Stimulated activated CD4-positive, alpha-beta T cell treated with anti-CD3 and anti-CD28 coated beads, Interleukin-4, amount 100 ng/mL, for 24 hours (primary cell): ENCODE results near the gene EGFR.
"Not testable (repeated sequence)": the region's sequence is repeated elsewhere in the genome, so short reads cannot be mapped to it uniquely, and the experiment has no call there.

Experiments
- DNase-seq: peaks from one replicate; pipeline ENCODE4 v3.0.0-alpha.2; 2020

The EGFR gene

GRCh38 chr7:55155351-55156117, 136.7 kb downstream of the EGFR start:
- DNase-seq = no peak

GRCh38 chr7:55156919-55157763, 138.3 kb downstream of the EGFR start:
- DNase-seq = no peak

- no peak for DNase-seq
Observed at GRCh38 chr7:55157764-55158105, 138.9 kb downstream of the EGFR start.

GRCh38 chr7:55158541-55159382, 139.9 kb downstream of the EGFR start:
- no peak for DNase-seq

- DNase-seq = no peak
Observed at GRCh38 chr7:55160539-55160938, 141.7 kb downstream of the EGFR start.

GRCh38 chr7:55161154-55161687, 142.4 kb downstream of the EGFR start:
- DNase-seq = no peak

- no peak for DNase-seq
Observed at GRCh38 chr7:55162476-55162875, 143.7 kb downstream of the EGFR start.

- DNase-seq = no peak
Observed at GRCh38 chr7:55163733-55164132, 144.9 kb downstream of the EGFR start.

- no peak for DNase-seq
Observed at GRCh38 chr7:55164527-55164926, 145.7 kb downstream of the EGFR start.

GRCh38 chr7:55165176-55165861, 146.5 kb downstream of the EGFR start:
- no peak for DNase-seq

- DNase-seq = not testable (repeated sequence)
Observed at GRCh38 chr7:55167296-55167695, 148.5 kb downstream of the EGFR start.

GRCh38 chr7:55170335-55171069, 151.7 kb downstream of the EGFR start:
- no peak for DNase-seq

- DNase-seq = no peak
Observed at GRCh38 chr7:55171157-55171556, 152.3 kb downstream of the EGFR start.

GRCh38 chr7:55172161-55172560, 153.3 kb downstream of the EGFR start:
- no peak for DNase-seq

- no peak for DNase-seq
Observed at GRCh38 chr7:55172881-55173609, 154.2 kb downstream of the EGFR start.

GRCh38 chr7:55173671-55174070, 154.9 kb downstream of the EGFR start:
- DNase-seq = no peak

- DNase-seq = no peak
Observed at GRCh38 chr7:55174456-55174855, 155.6 kb downstream of the EGFR start.

GRCh38 chr7:55174856-55175255, 156.0 kb downstream of the EGFR start:
- DNase-seq = no peak

- no peak for DNase-seq
Observed at GRCh38 chr7:55177068-55177530, 158.3 kb downstream of the EGFR start.

GRCh38 chr7:55177589-55178261, 158.9 kb downstream of the EGFR start:
- DNase-seq = no peak
